HG03280 (cell line): Measurements from ENCODE around the gene DDC.
"Not testable (repeated sequence)": the region's sequence is repeated elsewhere in the genome, so short reads cannot be mapped to it uniquely, and the experiment has no call there.

Experiments
- ATAC-seq: cut with Tn5 transposase; IDR thresholded peaks from one replicate; pipeline ENCODE4 v1.9.1; 2021; ENCODE audit warnings: mild to moderate bottlenecking, moderate library complexity; ENCODE audit not compliant: unreplicated experiment

The DDC gene

GRCh38 chr7:50556247-50556991, 8.8 kb downstream of the DDC start:
- ATAC-seq = no peak

- ATAC-seq = no peak
Observed at GRCh38 chr7:50555594-50556140, 9.5 kb downstream of the DDC start.

- ATAC-seq = no peak
Observed at GRCh38 chr7:50554431-50555322, 10.5 kb downstream of the DDC start.

- no peak for ATAC-seq
Observed at GRCh38 chr7:50553973-50554372, 11.2 kb downstream of the DDC start.

GRCh38 chr7:50552921-50553320, 12.3 kb downstream of the DDC start:
- no peak for ATAC-seq

GRCh38 chr7:50552139-50552538, 13.1 kb downstream of the DDC start:
- ATAC-seq = no peak

- ATAC-seq = not testable (repeated sequence)
Observed at GRCh38 chr7:50545613-50546012, 19.6 kb downstream of the DDC start.

- ATAC-seq = no peak
Observed at GRCh38 chr7:50544992-50545391, 20.2 kb downstream of the DDC start.

- no peak for ATAC-seq
Observed at GRCh38 chr7:50543776-50544442, 21.3 kb downstream of the DDC start.

GRCh38 chr7:50542132-50542531, 23.1 kb downstream of the DDC start:
- no peak for ATAC-seq

GRCh38 chr7:50540785-50541579, 24.2 kb downstream of the DDC start:
- ATAC-seq = no peak

GRCh38 chr7:50539725-50540124, 25.5 kb downstream of the DDC start:
- ATAC-seq = no peak

GRCh38 chr7:50538478-50538877, 26.7 kb downstream of the DDC start:
- no peak for ATAC-seq

- ATAC-seq = no peak
Observed at GRCh38 chr7:50537417-50537816, 27.8 kb downstream of the DDC start.

GRCh38 chr7:50535291-50535711, 29.9 kb downstream of the DDC start:
- ATAC-seq = not testable (repeated sequence)

- no peak for ATAC-seq
Observed at GRCh38 chr7:50534690-50535290, 30.4 kb downstream of the DDC start.

- no peak for ATAC-seq
Observed at GRCh38 chr7:50533866-50534265, 31.3 kb downstream of the DDC start.

GRCh38 chr7:50531928-50532327, 33.3 kb downstream of the DDC start:
- ATAC-seq = no peak

- no peak for ATAC-seq
Observed at GRCh38 chr7:50531401-50531911, 33.7 kb downstream of the DDC start.

- no peak for ATAC-seq
Observed at GRCh38 chr7:50530766-50531165, 34.4 kb downstream of the DDC start.
